HG03103 (cell line): ENCODE data around the gene ATXN7L1.

Experiments
- ATAC-seq: cut with Tn5 transposase; IDR thresholded peaks from one replicate; pipeline ENCODE4 v1.9.1; 2021; ENCODE audit warnings: low read depth; ENCODE audit not compliant: unreplicated experiment

ATXN7L1 gene

DNA sequence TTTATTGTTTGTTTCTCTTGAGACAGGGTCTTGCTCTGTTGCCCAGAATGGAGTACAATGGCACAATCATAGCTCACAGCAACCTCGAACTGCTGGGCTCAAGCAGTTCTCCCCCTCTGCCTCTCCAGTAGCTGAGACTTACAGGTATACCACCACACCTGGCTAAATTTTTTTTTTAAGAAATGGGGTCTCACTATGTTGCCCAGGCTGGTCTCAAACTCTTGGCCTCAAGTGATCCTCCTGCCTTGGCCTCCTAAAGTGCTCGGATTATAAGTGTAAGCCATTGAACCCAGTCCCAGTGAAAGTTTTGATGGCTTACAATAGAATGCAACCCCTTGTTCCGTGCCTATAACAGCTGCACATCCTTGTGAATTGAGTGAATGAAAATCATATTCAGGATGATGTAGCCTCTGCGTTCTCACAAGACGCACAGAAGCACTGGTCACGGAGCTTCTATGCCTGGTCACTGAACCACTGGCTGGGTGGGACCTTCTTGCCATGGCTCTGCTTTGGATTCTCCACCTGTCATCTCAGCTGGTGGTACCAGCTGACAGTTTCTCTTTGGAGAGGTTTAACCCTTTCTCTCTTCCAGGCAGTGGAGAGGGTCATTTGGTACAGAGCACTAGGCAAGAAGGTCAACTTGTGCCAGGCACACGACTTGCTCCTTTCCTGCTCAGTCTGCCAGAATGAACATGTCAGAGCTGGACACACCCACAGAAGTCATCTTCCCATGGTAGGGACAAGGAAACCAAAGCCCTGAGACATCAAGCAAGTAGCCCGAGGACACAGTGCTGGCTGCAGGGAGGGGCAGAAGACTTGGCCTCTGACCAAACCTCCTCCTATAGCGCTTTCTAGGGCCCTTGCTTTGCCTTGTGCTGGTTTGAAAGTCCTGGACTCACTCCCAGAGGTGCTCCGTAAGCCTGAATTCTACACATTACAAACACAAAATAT is 89.6 kb downstream of the ATXN7L1 start:
- no peak for ATAC-seq

DNA sequence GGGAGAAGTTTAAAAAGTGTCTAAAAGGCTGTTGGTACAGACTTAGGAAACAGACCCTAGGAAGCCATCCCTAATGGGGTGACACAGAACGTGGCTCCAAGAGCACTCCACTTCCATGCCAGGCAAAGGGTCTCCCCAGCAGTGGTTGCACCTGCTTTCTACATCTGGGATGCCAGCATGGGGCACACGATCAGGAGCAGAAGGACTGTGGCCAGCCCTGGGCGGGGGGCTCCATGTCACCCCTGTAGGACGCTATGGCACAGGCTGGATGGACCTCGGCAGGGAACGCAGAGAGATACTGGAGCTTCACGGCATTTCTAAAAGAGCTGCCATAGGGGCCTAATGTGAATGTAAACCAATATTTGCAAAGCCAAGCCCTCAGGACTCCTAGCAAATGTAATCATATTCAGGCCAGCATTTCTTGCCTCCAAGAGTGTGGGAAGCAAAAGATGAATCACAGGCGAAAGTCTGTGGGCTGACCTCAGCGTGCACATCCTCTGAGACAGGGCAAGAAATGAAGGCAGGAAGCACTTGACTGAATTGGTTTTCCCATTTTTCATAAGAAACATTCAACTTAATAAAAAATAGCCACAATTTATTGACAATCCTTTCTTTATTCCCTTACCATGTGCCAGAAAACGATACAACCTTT is 93.9 kb downstream of the ATXN7L1 start:
- ATAC-seq, result no peak

DNA sequence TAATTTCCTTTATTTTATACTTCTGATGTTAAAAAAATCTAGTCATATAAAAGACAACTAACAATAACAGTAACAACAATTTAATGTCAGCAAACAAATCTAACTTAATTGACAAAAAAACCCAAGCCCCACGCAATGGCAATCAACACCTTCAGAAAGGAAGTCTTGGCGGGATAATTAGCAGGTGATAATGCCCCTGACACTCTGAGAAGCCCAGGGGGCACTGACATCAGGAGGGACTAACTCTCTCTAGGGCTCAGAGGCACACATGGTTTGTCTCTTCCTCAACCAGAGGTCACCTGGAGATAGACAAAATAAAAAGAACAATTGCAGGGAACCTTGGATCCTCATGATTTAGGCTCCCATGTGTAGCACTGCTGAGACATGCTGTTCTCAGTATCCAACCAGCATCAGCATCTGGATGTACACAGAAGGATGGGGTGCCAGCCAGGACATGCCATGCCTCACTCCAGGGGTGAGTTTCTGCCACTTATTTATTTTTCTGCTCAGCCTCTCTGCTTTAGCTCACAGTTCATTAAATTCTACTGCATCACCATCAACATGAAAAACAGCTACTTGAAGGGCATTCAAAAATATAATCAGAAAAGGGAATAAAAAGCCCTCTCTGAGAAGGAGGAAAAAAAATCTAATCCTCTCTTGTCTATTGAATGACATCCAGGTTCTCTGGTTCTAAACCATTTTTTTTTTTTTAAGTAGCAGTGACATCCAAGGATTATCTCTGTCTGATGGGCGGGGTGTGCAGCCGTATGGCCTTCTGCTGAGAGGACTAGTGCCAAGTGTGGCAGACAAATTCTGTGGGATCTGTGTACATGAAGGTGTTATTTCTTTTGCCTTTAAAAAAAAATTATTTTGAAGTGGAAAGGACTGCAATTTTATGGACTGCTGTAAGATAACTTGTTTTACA is 96.3 kb downstream of the ATXN7L1 start:
- ATAC-seq, result no peak

DNA sequence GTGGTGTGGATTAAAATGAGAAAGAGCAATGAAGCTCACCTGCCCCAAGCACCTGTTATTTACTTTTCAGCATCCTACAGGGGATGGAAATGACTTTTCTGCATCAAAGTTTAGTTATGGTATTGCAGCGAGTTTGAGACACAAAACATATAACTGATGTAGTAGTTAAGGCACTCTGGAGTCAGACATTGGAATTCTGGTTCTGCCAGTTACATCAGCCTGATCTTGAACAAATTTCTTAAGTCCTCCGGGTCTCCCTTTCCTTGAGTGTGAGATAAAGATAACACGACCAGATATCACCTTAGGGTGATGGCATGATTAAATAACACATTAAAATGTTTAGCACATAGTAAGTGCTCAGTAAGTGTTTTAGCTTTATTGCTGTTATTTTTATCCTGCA is 97.4 kb downstream of the ATXN7L1 start:
- ATAC-seq, result no peak

DNA sequence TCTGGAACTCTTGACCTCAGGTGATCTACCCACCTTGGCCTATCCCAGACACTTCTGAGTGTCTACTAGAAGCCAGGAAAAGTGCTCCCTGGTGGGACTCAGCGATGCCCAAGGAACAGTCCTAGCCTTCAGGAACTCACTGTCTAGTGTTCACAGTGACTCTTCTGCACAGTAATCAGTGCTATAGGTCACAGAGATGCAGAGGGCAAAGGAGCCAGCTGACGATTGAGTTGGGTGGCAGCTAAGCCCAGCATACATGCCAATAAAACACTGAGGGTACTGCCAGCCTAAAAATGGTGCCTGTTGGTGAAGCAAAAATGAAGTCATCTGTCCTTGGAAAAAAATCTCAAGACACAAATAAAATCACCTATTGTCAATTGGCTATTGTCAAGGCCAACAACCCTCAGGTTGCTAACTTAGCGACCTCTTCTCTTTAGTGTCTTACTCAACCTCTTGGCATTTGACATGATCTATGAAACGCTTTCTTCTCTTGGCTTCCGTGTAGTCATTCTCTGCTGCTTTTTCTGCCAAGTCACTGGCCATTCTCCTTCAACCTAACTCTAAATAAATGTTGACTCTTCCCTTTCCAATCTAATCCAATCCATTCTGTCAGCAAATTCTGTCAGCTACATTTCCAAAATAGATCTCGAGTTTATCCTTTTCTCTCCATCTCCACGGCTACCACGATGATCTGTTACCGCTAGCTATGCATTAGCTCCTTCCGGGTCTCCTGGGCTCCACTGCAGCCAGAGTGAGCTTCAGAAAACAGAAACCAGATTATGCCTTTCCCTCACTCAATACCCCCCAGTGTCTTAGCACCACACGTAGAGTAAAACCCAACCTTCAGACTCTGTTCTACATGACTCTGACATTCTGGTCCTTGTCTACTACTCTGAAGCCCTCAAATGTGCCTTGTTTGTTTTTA is 99.2 kb downstream of the ATXN7L1 start:
- no peak for ATAC-seq

DNA sequence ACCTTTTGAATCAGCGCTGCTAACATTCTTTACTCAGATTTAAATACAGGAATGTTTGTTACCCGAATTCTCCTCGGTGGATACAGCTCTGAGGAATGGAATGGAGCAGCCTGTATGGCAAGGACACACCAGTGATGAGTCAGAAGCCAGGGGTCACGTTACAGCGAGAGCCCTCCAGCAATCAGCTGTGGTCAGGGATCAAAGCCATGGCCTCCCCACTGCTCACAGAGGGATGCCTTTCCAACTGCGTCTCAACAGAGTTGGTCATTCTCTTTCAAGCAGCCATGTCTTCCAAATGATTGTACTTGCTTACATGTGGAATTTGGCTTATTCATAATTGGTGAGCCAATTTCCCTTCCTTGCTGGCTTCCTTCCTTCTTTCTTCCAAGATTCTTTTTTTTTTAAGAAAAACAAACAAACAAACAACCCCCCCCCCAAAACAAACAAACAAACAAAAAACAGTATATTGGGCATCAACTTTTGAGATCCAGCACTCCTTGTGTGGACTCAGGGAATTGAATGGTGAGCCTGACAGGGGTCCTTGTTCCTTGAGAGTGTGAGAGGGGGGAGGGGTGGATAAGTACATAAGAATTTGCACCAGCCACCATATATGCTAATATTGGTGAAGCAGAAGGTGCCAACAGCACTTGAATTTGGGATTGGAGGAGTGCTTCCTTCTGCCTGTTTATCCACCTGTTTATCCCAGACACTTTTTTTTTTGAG is 100.2 kb downstream of the ATXN7L1 start:
- no peak for ATAC-seq

DNA sequence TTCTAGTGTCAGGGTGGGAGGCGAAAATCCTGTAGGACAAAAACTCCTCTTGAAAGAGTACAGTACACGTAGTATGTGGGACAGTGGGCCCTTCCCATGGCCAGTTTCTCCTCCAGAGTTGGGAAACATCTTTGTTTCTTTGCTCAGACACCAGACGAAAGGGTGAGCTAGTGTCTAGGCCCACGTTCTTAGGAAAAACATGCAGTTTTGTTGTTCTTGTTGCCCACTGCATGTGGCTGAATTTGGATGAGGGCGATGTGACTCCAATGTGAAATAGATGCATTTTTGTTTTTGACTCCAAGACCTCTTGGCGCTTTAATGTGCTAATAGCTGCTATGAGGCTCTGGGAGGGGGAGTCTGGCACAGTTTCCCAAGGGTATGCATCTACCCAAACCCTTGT is 100.8 kb downstream of the ATXN7L1 start:
- ATAC-seq, result no peak

DNA sequence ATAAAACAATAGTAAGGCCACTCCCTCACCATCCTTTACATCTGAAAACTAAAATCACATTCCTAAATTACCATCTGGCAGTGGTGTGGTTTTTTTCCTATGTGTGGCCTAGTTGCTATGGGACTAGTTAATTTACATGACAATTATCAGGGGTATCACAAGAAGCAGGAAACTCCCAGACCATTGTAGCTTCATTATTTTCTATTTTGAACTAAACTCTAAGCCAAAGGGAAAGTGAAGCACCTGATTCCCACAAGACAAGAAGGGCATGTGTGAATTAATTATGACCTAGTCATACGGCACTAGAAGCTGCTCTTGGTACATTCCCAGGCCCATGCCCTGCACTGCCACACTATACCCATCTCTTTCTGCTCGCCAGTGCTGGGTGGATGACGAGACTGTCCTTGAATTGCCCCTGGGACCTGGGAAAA is 103.4 kb downstream of the ATXN7L1 start:
- ATAC-seq, result no peak

DNA sequence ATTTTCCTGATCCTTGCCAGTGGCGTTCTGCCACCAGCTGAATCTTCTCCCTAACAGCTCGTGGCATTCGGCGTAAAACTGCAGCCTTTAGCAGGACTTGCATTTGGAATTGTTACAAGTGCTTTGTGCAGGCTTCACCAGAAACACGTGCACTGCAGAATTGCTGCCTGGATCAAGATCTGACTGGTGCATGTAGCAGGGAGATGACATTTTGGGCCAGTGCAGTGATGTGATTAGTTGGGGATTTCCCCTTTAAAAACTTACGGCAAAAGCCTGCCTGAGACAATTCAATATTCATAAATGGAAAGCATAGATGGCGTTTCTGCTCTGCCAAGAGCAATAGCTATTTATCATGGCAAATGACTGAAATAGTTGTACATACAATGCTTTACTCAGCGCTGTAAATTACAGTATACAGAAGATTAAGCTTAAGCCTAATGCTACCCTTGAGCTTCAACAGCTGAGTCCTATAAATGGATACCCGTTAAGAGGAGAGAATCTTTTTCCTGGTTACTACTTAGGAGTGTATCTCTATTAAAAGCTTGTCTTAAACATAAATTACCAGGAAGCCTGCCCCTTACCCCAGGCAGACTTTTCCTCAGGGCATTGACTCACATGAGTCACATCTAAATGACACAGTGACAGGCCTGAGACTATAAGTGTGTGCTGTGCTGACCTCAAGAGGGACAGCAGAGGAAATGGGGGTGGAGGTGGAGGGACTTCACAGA is 106.3 kb downstream of the ATXN7L1 start:
- ATAC-seq, result no peak

DNA sequence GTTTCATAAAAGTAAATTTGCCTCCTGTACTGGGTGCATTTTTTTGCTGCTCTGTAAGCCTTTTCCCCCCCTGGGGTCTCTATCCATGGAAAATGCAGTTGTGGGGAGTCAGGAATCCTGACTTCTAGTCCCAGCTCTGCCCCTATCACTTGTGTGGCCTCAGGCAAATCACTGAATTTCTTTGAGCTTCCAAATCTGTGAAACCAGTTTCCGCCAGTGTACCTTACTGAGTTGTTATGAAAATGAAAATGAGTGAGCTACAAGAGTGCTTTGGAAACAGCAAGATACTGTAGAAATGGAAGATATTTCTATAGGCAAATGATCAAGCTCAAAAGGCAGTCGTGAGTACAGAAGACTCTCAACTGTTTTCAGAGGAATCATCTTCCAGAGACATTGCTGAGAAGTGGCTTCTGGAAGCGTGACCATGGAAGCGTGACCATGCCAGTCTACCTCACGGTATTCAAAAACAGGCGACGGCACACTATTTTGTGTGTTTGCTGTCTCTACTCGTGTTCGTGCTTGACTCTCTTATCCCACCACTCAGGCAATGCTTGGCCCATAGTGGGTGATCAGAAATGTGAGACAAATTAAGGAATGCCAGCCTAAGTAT is 107.4 kb downstream of the ATXN7L1 start:
- no peak for ATAC-seq

DNA sequence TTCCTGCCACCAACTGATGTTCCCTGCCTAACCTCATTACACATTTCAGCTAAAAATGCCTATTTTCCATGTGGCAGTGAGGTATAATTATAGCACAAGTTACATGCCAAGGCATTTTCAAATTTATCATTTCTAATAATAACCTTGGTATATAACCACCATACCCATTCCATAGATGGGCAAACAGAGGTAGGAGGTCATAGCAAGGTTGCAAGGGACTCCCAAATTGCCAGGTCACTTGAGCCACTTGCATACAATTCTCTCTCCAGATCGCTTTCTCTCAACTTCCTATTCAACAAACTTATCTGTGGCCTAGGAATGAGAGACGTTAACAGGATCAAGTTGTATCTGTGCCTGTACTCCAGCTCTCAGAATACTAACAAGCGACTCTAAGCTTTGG is 108.3 kb downstream of the ATXN7L1 start:
- ATAC-seq, result no peak

DNA sequence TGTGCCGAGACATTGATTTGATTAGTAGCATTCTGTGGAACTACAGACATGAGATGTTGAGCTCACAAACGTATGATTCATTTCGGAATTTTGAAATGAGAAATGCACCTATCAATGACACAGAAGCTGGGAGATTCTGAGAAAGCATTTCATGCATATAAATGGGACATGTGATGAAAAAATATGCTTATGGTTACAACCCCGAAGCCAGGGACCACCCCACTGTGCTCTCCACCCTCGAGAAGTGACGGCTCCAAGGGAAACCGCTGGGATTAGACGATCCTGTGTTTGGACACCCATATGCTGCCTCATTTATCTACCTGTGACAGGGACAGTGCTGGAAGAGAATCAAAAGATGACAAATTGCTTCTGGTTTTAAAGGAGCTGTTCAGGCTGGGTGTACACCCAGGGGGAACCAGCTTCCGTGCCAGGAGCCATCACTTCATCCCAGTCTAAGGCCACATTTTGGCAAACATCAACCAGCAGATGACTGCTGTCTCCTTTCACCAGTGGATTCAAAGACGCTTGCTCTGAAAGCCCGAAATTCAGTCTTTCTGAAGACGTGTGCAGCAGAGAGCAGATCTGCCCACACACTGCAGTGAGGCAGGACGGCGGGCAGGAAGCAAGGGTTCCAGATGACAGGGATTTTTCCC is 109.9 kb downstream of the ATXN7L1 start:
- ATAC-seq, result no peak

DNA sequence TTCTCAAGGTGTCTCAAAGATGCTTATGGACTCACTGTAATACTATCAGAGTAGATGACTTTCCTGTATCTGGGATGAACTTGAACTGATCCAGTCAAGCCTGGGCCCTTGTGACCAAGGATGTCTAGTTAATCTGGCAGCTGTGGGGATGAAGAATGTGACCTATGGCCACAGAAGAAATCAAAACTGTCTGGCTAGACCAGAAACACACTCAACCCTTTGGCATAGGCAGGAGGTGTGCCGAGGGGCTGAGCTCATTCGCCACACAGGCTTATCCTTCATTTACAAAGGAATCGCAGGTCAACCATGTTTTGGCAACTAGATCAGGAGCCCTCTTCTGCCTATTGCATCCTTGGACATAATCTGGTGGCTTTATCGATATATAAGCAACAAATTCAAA is 110.6 kb downstream of the ATXN7L1 start:
- ATAC-seq, result no peak

DNA sequence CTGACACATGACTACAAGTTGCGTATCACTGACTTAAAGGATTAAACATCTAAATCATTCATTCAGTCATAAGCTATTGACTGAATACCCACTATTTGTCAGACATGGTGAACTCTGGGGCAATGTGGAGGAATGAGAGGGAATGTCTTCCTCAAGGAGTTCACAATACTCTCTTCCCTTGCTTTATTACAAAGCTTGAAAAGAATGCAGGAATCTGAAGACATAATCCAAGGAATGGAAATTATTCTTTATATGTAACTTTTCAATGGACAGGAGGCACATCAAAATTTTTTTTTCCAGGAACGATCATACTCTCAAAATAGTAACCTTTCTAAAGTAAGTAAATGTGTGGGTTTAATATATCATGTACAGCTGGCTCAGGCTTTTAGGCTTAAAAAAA is 111.9 kb downstream of the ATXN7L1 start:
- no peak for ATAC-seq

DNA sequence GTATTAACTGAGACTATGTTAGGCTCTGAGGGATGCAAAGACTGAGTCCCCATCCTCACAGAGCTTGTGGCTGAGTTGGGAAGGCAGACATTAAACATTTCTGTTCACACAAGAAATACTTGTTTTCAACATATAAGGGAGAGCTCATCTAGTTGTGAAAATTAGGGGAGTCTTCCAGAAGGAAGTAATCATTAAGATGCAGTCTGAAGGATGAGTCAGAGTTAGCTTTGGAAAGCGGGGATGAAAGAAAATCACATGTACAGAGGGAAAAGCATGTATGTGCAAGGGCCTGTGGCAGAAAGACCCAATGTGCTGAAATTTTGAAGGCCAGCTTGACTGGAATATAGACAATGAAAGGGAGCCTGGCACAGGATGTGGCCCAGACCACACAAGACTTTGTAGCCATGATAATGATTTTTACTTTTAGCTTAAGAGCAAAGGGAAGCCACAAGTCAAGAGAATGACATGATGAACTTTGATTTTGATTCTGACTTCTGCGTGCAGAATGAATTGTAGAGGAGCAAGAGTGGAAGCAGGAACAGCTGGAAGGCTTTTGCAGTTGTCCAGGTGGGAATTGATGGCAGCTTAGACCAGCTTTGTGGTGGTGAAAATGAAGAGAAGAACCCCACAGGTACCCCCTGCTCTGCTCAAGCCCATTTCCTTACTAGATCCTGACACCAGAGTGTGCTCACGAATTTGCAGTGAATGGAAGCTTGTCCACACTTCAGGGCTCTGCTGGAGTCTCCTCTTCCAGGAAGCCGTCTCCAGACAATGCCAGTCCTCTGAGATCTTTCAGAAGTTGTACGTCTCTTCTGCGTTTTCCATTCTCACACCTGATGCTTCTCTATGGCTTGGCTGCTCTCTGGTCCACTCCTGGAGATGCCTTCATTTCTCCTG is 115.6 kb downstream of the ATXN7L1 start:
- no peak for ATAC-seq

DNA sequence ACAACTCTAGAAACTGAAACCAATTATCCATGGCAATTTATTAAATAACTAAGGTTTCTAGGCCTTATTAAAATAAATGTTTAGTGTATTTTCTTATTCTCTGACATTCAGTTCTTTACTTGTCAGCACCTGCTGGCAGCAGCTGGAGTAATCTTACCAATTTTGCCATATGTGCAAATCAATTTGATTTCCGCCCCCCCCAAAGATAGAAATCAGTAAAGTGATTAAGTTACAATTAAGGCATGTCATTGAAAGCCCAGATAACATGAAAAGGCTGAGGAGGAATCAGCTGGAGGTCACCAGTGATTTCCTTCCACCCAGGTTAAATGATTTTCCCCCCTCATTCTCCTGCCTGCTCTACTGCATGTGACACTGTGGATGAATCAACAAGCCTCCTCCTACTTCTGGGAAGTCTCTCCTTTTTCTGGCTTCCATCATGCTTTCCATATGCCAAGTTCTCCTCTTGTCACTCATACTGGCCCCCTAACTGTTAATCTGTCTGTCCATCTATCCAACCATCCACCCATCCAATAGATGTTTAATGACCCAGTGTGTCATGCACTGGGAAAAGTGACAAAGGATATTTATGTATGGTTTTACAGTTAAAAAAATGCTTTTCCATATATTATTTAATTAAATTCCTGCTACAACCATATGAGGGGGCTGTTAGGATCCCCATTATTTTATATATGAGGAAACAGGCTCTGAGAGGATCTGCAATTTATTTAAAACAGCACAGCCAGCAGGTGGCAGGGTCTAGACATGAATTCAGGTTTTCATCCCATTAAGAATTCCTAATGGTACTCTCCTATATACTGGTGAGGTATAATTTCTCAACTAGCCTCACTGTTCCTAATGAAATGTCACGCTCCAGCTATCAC is 116.5 kb downstream of the ATXN7L1 start:
- no peak for ATAC-seq
